ENCODE results near the gene SNX25.

Gene SNX25

DNA sequence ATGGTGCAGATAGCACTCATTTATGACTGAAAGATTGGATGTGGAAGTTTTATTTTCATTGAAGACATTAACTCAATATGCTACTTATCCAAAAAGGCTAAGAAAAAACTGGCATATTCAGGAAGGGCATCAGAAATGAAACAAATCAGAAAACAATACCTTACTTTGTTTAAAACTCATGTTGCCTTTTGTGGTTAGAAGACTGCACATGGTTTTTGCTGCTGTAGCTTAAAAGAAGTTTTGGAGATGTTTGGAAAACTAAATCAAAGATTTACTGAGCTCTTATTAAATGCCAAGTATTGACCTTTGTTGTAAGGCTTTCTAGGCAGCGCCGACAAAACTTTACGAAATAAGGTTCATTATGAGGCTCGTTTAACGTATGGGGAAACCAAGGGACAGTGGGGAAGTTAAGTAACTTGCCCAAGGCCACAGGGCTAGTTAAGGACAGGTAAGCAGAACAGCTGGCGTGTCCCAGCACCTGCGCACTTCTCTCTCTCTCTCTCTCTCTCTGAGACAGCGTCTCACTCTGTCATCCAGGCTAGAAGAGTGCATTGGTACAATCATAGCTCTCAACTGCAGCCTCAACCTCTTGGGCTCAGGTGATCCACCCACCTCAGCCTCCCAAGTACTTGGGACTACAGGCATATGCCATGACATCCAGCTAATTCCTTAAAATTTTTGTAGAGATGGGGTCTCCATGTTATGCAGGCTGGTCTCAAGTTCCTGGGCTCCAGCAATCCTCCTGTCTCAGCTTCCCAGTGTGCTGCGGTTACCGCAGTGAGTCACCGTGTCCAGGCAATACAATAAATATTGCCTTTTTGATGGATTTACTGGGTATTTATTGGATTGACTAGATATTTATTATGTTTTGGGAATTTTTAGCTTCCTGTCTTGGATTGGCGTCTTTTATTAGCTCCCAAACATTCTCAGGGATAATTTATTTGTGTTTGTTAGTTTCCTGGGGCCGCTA, 170.2 kb downstream of the SNX25 start:
- no peak for DNase-seq (ENCODE audit: low spot score)

DNA sequence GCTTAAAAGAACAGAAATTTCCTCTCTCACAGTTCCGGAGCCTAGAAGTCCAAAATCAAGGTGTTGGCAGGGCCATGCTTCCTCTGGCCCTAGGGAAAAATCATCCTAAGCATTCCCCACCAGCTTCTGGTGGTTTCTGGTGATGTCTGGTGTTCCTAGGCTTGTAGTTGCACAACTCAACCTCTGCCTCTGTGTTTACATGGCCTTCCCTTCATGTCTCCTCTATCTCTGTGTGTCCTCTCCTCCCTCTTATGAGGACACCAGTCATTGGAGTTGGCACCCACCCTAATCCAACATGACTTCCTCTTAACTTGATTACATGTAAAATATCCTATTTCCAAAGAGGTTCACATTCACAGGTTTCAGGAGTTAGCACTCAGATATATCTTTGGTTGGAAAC, 170.9 kb downstream of the SNX25 start:
- no peak for DNase-seq (ENCODE audit: low spot score)

DNA sequence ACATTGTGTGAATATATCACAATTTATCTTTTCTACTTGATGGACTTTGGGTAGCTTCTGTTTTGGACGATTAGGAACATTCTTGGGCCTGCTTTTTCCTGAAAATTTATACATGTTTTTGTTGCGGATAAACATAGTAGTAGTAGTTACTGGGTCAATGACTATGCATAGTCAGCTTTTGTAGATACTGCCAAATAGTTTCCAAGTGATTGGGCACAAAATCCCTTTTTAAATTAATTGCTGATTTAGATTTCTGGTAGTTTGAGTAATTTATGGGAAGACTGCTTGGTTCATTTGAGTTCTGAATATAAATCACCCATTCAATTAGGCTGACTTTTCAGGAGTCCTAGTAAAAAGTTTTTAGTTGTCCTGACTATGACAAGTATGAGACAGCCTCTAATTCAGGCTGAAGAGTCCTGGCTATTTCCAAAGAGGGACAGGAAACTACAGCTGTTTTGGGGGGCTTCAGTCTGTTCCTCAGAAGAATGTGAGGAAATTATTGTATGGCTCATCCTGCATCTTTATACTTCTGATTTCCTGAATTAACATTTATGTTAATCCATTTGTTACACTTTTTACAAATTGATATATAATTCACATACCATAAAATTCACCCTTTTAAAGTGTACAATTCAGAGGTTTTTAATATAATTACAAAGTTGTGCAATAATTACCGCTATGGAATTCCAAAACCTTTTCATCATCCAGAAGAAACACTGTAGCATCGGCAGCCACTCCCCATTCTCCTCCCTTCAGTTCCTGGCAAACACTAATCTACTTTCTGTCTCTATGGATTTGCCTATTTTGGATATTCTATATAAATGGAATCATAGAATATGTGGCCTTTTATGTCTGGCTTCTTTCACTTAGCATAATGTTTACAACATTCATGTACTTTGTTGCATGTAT, 172.1 kb downstream of the SNX25 start:
- DNase-seq (ENCODE audit: low spot score) = no peak

DNA sequence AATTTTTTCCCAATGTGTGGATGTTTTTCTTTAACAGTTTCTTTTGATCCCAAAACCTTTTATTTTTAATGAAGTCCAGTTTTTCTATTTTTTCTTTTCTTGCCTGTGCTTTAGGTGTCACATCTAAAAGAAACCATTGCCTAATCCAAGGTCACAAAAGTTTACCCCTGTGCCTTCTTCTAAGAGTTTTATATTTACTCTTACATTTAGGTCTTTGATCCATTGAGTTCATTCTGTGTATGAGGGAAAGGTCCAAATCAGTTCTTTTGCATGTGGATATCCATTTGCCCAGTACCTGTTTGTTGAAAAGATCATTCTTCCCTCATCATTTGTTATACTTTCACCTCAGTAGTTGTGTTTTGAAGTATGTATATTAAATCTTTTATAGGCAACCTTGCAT, 173.4 kb downstream of the SNX25 start:
- DNase-seq (ENCODE audit: low spot score) = no peak

DNA sequence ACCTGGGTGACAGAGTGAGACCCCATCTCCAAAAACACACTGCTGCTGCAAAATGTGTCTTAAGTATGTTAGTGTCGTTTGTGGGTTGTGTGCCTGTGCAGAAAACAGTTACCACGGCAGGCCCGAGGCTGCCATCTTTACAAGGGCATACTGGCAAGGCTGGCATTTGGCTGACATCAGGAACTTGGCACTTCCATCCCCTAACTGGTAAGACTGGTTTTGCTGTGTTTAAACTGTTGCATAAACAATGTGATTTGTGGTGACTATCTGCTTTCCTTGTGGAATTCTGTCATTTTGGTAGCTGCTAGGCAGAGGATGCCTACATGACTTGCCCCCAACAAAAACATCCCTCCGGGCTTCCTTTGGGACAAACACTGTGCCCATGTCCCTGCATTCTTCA, 174.1 kb downstream of the SNX25 start:
- no peak for DNase-seq (ENCODE audit: low spot score)

DNA sequence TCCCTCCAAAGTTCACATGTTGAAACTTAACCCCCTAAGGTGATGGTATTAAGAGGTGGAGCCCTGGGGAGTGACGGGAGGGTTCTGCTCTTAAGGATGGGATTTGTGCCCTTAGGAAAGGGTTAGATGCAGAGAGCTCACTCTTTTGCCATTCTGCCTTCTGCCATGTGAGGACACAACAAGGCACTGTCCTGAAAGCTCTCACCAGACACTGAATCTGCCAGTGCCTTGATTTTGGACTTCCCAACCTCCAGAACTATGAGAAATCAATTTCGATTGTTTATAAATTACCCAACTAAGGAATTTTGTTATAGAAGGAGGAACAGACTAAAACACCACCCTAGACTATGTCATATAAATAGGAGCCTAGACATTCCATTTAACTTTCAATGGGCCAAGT, 174.7 kb downstream of the SNX25 start:
- no peak for DNase-seq (ENCODE audit: low spot score)

DNA sequence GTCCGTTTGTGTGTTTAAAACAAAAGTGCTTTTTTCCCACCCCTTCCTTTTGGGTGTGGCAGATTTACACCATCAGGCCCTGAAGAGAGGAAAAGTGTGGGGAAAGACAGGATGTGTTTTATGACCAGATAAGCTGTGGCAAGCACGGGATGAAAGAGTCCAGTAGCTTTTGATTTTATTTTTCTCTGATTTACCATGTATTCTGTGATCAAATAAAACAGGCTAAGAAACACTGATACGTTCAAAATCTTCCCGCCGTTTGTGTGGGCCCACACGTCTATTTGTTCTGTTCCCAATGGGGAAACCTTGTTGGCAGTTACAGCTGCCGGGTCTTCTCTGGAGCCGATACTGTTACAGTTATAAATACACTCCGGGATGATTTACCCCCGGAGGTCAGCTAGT, 175.5 kb downstream of the SNX25 start:
- DNase-seq (ENCODE audit: low spot score) = no peak

DNA sequence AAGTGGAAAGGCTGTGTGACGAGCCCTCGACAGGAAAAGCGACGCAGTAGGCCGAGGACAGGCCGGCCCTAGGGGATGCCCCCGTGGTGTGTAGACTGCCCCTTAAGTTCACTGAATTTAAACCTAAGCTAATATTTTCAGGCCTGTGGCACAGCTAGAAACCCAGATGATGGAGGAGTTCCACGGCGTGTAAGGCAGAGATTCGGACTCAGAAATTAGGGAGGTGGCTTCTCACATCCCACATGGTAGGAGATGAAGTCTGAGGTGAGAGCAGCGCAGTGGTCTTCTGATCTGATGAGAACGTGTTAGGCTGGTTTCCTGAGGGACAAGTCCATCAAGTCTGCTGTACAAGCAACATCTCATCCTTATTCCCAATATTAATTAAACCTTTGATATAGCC, 178.6 kb downstream of the SNX25 start:
- DNase-seq (ENCODE audit: low spot score) = no peak

DNA sequence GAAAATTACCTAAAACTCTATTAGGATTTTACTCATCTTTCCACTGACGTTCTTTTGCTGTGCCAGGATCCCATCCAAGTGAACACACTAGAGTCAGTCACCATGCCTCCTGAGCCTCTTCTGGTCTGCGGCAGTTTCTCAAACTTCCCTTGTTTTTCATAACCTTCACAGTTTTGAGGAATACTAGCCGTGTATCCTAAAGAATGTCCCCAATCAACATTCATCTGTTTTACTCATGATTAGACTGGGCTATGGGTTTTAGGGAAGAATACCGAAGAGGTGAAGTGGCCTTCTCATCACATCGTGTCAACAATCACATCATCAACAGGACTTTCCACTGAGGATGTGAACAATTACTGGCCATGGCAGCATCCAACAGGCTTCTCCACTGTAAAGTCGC, 181.5 kb downstream of the SNX25 start:
- DNase-seq (ENCODE audit: low spot score) = no peak

DNA sequence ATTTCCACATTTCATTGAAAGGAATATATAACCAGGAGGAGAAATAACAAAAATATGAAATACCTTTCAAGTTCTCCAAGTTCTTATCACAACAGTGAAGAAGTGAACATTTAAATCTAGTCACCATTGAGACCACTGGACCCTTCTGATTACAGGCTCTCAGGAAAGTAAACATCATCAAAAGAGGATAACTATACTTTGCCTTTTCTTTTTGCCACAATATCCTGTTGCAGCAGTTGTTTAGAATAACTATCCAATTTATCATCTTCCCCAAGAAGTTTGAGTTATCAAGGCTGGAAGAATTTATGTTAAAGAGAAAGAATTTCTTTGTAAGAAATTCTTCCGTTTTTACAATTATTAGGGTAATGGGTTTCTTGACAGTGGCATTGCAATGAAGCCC, 182.8 kb downstream of the SNX25 start:
- no peak for DNase-seq (ENCODE audit: low spot score)

DNA sequence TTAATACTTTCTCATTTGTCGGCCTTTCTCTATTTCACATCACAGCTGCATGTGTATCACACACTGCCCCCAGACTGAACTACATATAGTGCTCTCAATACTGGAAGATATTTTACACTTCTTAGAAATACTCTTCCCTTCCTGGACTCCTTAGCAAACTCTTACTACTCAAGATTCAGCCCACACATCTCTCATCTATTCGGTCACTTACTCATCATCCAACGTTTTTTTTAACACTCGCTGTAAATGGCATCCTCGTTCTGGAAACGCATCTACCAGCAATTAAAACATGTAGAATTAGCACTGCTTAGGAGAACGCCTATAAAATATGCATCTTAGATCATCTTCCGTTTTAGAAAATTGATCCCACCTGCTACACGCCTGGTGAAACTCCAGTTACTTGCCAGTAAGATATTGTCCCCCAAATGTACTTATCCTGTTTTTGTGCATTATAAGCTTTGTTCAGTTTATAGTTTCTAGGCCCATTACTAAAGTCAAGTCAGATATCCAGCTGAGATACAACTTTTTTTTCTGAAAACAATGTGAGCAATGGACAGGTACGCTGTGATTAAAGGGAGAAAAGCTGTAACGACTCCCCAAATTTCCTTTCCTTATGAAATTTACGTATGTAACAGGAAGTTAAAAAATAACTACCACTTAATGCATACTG, 185.3 kb downstream of the SNX25 start:
- no peak for DNase-seq (ENCODE audit: low spot score)

DNA sequence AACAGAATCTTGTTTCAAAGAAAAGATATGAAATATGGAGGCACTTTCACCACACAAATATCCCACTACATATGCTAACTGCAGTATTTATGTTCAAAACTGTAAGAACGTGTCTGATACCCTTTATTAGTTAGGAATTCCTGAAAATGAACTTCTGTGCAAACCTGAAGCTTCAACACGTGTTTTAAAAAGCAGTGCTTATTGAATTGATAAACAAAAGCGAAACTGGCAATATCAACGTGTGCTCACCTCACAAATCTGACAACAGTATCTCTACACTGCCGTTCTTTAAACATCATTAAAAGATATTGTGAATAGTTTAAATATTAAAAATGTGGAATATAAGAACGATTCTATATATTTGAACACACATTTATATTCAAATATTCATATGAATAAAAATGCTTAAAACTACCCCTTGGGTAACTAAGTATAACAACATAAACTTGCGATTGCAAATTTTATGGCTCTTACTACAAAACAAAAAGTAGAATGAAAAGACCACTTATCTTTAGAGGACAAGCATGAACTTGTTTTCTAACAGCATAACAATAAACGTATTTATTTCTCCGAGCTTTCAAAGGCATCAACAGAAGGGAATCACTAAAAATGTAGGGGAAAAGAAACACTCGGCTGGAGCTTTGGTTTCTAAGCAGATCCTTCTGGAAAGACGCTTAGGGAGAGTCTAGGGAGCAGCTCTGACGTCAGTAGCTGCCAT, 186.0 kb downstream of the SNX25 start, which contains the start of gene LRP2BP:
Gene LRP2BP (minus strand): TSS at position 687 of the 718 bp plus-strand sequence. CDS start 17,738 bp downstream, outside the sequence.
- peak; percentile 94 for DNase-seq (ENCODE audit: low spot score)

DNA sequence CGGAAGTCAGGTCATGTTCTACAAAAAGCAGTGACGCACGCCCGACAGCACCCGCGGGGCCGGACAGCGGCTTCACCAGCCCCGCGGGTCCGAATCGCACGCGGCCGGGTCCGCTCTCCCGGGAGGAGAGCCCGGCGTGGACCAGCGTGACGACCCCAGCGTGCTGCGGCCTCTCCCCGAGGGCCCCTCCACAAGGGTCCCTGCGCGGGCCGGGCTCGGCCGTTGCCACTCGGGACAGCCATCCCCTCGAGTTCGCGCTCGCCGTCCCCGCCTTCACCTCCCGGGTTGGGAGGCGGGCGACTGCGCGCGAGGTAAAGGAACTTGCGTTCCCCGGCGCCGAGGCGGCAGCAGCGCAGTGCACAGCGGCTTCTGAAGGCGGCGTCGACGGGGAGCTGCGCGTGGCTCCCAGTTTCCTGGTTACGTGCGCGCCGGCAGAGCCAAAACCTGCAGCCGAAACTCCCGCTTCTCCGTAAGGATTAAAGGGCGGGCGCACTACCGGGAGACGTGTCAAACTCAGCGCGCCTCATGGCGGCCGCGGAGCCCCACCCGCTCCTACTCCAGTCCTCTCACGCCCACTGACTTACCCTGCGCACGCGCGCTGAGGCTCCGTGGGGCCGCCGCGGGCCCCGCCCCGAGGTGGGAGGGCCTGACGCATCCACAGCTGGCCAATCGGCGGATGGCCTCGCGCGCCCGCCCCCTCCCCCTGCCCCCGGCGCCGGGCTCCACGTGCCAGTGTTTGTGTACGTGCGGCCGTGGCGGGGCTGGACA, 186.7 kb downstream of the SNX25 start:
- peak; percentile 98 for DNase-seq (ENCODE audit: low spot score)

DNA sequence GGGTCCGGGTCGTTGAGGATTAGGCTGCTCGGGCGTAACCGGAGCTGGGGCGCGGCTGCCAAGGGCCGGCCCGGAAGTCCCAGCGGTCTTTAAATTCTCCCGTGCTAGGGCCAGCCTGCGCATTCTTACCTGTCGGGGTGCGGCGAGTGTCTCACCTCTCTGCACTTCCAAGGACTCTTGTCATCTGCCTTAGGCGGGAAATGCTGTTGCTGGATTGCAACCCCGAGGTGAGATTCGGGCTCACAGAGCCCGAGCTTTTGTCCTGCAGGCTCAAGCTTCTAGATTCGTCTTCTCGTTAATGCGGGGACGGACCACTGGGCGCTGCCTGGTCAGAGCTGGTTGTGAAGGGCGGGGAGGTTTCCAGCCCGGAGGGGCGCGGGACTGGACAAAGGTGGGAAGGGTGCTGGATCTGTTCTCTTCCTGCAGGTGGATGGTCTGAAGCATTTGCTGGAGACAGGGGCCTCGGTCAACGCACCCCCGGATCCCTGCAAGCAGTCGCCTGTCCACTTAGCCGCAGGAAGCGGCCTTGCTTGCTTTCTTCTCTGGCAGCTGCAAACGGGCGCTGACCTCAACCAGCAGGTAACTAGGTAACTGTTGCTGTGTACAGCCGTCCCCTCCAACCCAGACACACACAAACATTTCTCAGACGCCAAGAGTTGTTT, 187.5 kb downstream of the SNX25 start, which contains the start of gene ANKRD37:
Gene ANKRD37 (plus strand): TSS at position 118 of the 662 bp plus-strand sequence. CDS start 83 bp downstream, at position 201.
- no peak for DNase-seq (ENCODE audit: low spot score)

DNA sequence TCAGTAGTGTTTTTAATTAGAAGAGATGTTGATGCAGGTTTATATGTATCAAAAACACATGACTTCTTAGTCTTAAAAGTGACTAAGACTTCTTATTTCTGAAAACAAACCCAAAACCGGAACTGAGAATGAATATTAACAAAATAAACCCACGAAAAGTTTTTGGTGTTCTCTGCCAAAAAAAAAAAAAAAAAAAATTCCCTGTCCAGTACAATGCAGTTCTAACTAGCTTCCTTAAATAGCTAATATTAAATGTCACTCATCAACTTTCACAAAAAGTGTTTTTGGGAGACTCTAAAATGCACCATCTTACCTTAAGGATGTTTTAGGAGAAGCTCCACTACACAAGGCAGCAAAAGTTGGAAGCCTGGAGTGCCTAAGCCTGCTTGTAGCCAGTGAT, 189.2 kb downstream of the SNX25 start:
- DNase-seq (ENCODE audit: low spot score) = no peak

DNA sequence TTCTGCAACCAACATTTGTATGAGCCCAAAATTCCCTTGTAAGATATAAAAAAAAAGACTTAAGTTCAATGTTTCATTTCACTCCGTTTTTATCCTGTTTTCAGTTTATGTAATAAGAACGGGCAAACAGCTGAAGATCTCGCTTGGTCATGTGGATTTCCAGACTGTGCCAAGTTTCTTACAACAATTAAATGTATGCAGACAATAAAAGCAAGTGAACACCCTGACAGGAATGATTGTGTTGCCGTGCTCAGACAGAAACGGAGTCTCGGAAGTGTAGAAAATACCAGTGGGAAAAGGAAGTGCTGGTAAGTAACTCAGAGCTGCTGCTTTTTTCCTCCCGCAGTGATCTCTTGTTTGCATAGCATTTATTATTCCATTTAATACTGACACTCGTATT, 190.1 kb downstream of the SNX25 start:
- no peak for DNase-seq (ENCODE audit: low spot score)

DNA sequence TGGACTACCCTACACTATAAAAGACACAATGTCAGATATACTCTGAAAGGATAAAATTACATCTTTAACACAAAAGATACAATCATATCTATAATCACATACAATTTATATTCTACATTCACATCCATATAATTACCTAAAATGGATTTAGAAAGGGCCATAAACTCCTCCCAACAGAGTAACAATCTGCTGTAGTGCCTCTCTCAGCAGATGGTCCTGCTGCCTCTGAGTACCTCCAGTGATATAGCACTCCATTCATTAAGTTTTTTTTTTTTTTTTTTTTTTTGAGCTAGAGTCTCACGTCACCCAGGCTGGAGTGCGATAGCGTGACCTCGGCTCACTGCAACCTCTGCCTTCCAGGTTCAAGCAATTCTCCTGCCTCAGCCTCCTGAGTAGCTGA, 194.6 kb downstream of the SNX25 start:
- no peak for DNase-seq (ENCODE audit: low spot score)

DNA sequence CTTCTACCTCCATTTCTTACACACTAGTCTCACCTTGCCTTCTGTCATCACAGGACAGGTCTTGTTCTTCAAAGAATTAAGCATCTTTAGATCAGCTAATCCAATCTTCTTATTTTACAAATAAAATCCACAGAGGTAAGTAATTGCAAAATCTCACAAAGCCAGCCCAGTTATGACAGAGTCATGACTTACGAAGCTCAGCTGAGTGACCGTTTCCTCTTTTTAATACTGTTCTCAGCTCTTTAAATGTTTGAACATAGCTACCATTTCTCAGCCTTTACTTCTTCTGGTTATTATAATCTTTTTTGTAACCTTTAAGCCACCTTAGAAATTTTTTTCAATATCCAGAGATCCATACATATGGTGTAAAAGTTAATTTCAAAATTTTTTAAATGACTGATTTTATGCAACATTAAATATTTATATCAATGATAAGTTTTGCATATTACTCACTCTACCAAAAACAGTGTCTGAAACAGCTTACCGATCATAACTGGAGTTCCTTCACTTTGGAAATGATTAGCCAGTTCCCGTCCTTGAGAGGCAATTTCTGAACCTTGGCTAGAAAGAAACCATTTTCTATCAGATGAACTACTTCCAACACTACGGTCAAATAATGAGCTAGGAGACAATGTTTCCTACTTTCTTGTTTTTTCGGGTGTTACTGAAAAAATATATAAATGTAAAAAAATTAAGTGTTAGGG, 196.1 kb downstream of the SNX25 start:
- DNase-seq (ENCODE audit: low spot score) = no peak

DNA sequence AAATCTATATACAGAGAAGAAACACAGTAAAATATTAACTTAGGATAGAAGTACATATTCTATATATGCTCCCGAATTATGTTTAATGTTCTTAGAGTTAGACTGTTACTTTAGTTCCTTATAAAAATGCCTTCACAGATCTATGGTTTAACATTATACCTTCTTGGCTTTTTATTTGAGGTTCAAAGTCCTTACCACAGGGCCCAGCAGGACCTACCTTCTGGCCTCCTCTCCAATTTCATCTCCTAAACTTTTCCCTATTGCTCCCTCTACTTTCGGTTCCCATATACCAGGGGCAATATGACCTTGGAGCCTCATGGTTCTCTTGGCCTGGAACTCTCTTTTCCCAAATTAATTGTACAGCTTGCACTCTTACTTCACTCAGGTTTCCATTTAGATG, 199.0 kb downstream of the SNX25 start:
- no peak for DNase-seq (ENCODE audit: low spot score)
